Fibroblast of mammary gland (primary cell): Measurements from ENCODE around the gene VENTX.

Experiments
- DNase-seq: peaks from one replicate; pipeline ENCODE4 v3.0.0-alpha.2; 2010; ENCODE audit warnings: low read depth
- H3K4me3 ChIP-seq: 2 replicates; pipeline ENCODE4 v1.5.1; 2011; ENCODE audit warnings: low read depth, mild to moderate bottlenecking, low read length, moderate library complexity; ENCODE audit not compliant: control insufficient read depth
- CTCF ChIP-seq: conservative IDR thresholded peaks from 2 replicates; pipeline ENCODE4 v1.5.1; 2011; ENCODE audit warnings: low read depth, low read length, inconsistent platforms; ENCODE audit not compliant: control insufficient read depth, insufficient read depth

Gene VENTX

DNA sequence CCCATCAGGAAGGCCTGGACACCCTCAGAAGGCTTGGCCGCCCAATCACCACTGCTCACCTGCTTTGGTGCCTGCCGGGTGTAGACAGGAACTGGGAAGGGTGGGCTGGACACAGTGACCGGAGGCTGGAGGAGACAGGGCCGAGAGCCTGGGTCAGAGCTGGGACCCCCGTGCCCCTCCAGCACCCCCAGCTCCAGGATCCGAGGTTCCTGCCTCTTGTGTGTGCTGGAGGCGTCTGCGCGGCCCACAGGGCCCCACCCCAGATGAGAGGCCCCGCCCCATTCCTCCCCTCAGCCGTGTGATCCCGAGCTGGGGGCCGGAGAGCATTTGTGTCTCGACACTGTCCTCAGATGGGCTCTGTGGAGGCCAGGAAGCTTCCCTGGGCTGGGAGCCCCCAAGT is 29.6 kb downstream of the VENTX start:
- no peak overlapping the region for H3K4me3 ChIP-seq
- DNase-seq: no peak
- no peak for TF ChIP-seq CTCF

- H3K4me3 ChIP-seq: no peak overlapping the region
- TF ChIP-seq CTCF: no peak
- no peak for DNase-seq
Observed at GRCh38 chr10:133267829-133268228, 30.2 kb downstream of the VENTX start.

DNA sequence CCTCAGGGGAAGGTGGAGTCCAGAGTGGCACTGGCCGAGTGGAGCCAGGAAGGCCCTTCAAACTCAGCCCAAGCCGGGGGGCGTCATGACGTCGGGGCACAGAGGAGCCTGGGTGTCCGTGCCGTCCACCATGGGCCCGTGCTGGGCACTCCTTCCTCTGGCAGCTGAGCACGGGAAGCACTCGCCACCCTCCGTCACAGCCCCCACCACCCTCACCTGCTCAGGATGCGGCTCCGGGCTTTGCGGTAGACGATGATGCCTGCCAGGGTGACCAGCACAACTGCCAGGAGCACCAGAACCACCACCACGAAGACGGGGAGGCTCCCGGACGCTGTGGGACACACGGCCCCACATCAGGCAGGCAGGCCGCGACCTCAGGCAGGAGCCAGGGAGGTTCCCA is 30.9 kb downstream of the VENTX start:
- DNase-seq: no peak
- TF ChIP-seq CTCF: no peak

DNA sequence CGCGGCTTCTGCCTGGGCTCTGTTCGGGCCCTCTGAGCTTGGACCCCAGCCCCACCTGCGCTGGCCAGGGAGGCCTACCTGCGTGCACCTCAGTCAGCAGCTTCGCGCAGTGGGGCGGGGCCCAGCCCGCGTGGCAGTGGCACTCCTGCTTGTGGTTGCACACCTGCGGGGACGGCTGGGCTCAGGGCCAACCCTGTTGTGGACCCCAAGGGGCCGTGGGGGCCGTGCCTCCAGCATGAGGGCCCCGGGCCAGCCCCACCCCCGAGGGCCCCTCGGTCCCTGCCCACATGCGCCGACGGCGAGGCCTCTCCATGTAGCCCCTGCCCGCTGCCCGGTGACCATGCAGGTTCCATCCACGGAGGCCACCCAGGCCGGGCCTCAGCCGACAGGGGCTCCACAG is 31.7 kb downstream of the VENTX start:
- no peak for TF ChIP-seq CTCF
- no peak overlapping the region for H3K4me3 ChIP-seq
- no peak for DNase-seq

More for the DNA sequence above, 30.9 kb downstream of the VENTX start:
- H3K4me3 ChIP-seq: no peak overlapping the region

DNA sequence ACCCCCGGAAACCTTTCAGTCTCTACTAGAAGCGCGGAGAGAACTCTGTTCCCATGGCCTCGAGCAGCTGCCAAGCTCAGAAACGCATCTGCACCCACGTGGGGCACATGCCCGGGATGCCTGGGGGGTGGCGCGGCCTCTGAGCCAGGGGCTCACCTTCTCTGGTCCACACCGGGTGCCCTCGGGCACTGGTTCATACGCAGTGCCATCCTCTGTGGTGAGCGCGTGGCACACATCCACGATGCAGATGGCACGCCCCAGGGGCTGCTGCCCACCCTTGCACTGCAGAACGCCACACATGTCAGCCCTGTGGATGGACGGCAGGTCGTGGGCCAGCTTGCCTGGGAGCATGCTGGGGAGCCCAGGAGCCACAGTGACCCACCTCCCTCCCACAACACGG is 32.5 kb downstream of the VENTX start:
- no peak for DNase-seq
- TF ChIP-seq CTCF: no peak
- H3K4me3 ChIP-seq: no peak overlapping the region

GRCh38 chr10:133270773-133271297 is 33.2 kb downstream of the VENTX start:
- DNase-seq: no peak
- no peak for TF ChIP-seq CTCF
- no peak overlapping the region for H3K4me3 ChIP-seq
